Right ventricle myocardium inferior (tissue), 1 donor: ENCODE data around the gene TCEA3. TPM values are rescaled to one million over a fixed set of nuclear protein-coding genes. Genes with fewer than 3 reads are reported as not detected.
A peak's percentile ranks its signal among the peaks of the same experiment; 100 is the strongest.

Experiments
- ATAC-seq: fragments of 200-7000 bp; cut with Tn5 transposase; one replicate; pipeline ENCODE4 v1.9.1; 2020; ENCODE audit warnings: mild to moderate bottlenecking, moderate library complexity
- DNase-seq: peaks from one replicate; pipeline ENCODE4 v3.0.0; 2021; ENCODE audit errors: missing footprints
- intact Hi-C: fragments of 100-400 bp; cut with DNase I; formaldehyde crosslinking; loops from one replicate; pipeline ENCODE4 v1.11.0; 2022
- total RNA-seq: library from RNA; stranded (reverse); fragmentation: NEBNext Ultra II Directional; extraction: Animal tissue kit (Norgen Biotek cat#: 25700); gene quantifications from one replicate; pipeline ENCODE4 v1.2.1, GENCODE V29; 2021
- donor health status: DM: no; HTN: yes; CAD: no; lungs with severe emphysema.

Gene TCEA3
- total RNA-seq, 1 donor from 2014 or later: 73.6 TPM

DNA sequence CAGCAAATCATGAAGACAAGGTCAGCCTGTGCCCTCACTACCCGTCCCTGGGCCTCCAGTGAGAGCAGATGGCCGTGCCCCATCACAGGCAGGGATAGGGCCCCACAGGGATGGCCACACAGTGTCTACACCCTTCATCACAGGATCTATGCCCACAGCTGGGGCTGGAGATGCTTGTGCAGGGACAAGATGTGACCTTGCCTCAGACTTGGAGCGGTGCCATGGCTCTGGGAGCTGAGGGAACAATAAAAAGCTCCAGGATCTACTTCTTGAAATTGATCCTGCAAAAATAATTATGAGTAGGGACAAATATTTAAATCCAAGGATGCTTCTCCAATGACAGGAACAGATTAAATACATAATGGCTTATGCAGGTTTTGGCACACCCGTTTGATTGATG is 25.4 kb upstream of the TCEA3 start:
- ATAC-seq (peak; percentile 53), DNase-seq (peak; percentile 78)
- intact Hi-C loops: no loop called here

DNA sequence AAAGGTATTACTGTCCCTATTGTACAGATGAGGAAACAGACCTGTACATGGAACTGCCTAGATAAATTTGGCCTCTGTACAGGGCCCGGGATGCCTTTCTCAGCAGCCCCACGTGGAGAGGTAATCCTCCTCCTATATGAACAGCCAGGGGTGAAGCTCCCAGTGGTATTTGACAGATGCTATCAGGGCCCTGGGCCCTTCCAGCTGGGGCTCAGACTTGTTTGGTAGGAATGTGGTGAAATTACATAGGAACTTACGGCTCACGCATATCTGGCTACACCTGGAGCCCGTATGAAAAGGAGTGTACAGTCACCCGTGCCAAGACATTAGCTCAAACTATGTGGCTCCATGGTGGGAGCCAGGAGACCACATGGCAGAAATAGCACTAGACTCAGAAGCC is 24.8 kb upstream of the TCEA3 start:
- DNase-seq (no peak), ATAC-seq (no peak)
- intact Hi-C loops: no loop called here

DNA sequence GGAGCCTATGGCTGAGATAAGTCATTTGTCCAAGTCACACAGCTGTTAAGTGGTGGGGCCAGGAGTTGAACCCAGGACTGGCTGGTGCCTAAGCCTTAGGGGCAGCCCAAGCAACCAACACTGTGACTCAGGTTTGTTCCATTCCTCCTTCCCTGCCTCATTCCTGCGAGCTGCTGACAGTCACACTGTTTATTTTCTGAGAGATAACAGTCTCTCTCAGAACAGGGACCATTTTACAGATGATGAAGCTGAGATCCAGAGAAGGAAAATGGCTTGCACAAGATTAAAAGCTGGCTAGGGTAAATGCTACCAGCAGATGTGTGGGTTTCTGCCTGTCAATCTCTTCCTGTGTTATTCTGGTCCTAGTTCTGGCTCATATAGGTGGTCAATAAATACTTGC is 24.3 kb upstream of the TCEA3 start:
- ATAC-seq: no peak
- intact Hi-C loops: no loop called here
- DNase-seq: no peak

DNA sequence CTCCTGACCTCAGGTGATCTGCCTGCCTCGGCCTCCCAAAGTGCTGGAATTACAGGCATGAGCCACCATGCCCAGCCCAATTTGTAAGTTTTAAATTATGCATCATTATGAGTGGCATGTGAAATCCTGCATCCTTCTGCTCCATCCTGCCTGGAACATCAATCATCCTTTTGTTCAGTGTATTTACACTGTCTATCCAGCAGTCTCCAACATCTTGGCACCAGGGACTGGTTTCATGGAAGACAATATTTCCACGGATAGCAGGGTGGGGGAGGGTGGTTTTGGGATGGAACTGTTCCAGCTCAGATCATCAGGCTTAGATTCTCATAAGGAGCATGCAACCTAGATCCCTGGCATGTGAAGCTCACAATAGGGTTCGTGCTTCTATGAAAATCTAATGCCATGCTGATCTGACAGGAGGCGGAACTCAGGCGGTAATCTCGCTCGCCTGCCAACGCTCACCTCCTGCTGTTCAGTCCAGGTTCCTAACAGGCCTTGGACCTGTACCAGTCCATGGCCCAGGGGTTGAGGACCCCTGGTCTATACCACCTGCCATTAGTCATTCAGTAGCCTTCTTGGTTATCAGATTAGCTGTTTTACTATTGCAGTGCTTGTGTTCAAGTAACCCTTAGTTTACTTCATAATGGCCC is 22.2 kb upstream of the TCEA3 start:
- intact Hi-C loops: no loop called here
- ATAC-seq: no peak
- no peak for DNase-seq

DNA sequence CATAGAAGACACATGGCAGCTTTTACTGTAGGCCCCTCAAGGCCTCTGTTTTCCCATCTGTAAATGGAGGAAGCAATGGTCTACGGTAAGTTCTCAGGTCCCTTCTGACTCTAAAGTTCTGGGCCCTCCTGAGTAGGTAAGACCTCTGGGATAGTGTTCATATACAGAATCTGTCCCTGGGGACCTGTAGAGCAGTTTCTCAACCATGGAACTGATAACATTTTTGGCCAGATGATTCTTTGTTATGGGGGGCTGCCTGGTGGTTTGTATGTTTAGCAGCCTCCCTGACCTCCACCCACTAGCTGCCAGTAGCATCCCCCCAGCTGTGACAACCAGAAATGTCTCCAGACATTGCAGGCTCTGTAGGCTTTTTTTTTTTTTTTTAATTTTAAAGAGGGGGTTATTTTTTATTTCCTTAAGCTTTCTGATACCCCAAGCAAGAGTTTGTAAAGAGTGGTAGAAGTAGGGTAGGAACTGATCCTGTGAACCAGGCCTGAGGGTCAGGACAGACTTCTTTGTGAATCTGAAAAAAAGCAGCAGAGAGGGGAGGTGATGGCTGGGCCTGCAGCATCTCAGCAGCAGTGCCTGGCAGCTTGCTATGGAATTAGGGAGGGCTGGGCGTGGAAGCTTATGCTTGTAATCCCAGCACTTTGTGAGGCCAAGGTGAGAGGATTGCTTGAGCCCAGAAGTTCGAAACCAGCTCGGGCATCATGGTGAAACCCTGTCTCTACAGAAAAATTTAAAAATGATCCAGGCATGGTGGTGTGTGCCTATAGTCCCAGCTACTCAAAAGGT is 20.2 kb upstream of the TCEA3 start:
- no peak for DNase-seq
- no peak for ATAC-seq
- intact Hi-C loops: no loop called here

DNA sequence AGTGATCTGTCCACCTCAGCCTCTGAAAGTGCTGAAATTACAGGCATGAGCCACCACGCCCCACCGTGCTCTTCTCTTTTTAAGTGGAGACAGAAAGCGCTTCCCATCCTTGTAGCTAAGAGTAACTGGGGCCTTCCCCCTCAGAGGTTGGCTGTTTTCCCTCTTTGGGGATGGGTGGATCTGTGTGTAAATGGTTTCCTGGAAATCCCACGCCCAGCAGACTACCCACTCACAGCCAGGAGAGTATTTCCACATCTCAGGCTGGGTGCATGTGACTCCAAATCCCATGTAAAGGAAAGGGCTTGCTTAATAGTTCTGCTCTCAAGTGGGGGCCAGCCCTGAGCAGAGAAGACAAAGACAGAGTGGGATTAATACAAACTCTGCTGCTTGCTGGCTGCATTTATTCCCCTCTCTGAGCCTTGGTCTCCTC is 19.6 kb upstream of the TCEA3 start:
- peak; percentile 76 for DNase-seq
- ATAC-seq: peak; percentile 94
- intact Hi-C loops: no loop called here

DNA sequence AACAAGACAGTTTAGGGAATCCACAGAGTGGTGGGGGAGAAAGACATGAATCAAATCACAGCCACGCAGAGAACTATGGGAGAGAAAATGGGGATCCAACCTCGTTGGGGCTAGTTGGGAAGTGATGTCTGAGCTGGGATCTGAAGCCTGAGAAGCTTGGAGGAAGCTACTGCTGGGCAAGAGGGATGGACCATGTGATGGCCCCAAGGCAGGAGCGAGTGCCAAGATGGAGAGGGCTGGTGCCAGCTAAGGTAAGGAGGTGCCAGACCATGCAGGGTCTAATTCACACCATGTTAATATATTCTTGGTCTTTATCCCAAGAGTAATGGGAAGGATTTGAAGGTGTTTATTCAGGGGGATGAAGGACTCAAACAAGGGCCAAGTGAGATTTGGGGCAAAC is 18.2 kb upstream of the TCEA3 start:
- ATAC-seq: no peak
- intact Hi-C loops: no loop called here
- DNase-seq: no peak

DNA sequence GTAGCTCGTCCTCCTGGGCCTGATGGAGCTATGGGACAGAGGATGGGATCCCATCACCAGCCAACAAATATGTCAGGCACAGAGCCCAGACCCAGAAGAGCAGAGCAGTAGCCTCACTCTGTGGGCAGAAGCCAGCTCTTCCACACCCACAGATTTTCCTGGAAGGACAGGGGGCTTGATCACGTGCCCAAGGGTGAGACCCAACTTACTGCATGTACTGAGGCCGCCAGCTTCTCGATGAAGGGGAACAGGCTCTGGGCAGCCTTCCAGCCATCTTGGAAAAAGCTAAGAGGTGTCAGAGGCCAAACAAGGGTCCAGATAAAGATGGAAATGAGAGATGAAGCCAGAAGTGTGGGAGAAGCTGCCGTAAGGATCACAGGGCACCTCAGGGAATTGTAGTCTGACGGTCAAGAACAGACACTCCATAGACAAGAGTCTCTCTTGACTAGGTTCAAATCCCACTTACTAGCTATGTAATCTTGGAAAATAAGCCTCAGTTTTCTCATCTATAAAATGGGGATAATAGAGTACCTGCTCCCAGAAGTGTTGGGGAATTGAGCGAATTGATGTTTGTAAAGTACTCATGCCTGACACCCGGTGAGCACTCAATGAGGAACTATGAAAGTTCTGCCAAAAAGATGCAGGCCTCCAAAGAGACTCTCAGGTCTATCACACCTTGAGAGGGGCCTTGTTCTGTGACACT is 17.0 kb upstream of the TCEA3 start:
- intact Hi-C loops: no loop called here
- DNase-seq (no peak), ATAC-seq (peak; percentile 37)

DNA sequence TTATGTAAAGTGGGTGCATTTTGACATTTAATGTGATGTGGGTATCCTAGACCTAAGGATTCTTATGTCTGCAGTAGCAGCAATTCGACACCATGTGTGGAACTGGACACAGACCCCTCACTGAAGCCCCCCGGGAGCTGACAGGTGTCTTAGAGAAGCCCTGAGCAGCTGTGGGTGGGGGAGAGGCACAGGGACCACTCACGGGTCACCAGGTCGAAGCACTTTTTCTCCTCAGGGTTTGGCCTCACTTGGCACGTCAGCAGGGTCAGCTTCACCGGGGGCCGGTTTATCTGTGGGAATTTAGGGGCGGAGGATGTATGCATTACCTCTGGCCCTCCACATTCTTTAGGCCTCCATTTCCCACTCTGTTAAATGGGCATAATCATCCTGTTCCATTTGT is 14.0 kb upstream of the TCEA3 start:
- intact Hi-C loops: no loop called here
- DNase-seq (no peak), ATAC-seq (no peak)

DNA sequence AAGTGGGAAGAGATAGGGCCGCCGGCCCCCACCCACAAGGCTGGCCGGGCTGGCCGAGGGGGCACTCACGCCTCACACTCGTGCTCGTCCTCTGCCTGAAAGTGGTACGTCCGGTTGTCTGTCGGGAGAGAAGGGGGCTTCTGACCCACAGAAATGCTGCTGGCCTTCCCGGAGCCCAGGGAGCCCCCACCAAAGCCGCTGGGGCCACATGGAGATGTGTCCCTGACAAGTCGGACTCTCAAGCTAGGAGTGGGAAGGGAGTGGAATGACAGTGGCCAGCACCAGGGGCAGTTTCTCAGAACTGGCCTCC is 12.8 kb upstream of the TCEA3 start:
- DNase-seq: no peak
- intact Hi-C loops: no loop called here
- ATAC-seq: no peak

DNA sequence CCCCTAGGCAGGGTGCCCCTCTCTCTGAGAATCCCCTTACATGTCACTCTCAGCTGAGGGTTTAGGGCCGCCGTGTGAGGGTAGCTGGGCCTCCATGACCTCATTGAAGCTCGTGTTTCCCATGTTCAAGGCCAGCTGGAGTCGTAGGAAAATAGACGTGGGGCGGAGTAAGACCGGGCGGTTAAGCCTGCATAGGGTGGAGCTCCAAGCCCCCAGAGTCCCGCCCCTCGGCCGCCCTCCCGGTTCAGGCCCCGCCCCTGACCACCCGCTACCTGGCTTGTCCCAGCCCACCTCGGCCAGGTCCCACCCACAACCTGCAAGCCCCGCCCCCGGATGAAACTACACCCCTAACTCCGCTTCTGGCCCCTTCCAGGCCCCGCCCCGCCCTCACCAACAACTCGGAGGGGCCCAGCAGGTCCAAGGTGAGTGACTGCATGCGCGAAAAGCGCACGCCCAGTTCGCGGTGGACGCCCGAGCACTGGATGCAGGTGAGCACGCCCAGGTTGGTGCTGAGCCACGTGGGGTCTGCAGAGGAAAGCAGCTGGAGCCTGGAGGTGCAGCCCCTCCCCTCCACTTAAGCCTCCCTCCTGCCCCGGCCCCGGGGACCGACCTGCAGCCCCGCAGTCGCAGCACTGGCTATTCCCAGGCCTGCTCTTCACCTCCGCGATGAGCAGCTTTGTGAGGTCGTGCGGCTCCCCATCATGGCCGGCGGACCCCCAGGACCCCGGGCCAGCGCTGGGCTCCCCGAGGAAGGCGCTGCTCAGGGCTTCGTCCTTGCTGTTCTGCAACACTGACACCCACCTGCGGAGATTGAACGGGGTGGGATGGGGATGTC is 12.2 kb upstream of the TCEA3 start:
- intact Hi-C loops: no loop called here
- ATAC-seq (no peak), DNase-seq (no peak)

DNA sequence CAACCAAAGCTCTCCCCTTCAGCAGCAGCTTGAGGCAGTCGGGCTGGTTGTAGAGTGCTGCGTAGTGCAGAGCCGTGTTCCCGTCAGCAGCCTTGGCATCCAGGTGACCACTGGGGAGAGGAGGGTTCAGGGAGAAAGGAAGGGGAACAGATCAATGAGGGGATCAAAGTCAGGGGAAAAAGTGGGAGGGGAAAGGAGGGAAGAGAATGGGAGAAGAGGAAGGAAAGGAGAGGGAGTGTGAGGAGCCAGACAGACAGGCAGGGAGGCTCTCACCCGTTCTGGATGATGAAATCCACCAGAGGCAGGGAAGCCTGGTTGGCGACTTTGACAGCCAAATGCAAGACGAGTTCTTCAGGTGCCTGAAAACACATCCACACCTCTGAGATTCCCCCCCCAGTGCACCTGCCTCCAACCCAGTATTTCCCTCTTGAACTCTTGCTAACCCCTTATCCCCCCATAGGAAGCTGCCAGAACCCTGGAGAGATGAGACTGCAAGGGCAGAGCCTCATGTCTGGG is 9.8 kb upstream of the TCEA3 start:
- ATAC-seq (no peak), DNase-seq (no peak)
- intact Hi-C loops: no loop called here

DNA sequence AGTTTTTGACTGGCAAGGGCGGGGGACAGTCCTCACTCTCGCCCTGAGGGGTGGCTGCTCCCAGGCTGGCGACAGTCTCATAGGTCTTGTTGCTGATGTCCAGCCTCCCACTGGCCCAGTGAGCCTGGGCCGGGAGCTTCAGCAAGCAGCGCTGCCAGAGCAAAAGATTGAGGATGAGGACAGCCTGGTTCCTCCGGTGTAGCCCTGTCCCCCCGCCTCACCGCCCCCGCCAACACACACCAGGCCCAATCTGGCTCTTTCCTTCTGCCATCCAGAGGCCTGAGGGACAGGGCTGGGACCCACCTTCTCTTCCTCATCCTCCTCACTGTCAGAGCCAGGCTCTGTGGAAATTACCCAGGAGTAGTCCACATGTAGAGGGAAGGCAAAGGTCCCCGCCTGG is 8.6 kb upstream of the TCEA3 start:
- ATAC-seq: no peak
- intact Hi-C loops: no loop called here
- no peak for DNase-seq

DNA sequence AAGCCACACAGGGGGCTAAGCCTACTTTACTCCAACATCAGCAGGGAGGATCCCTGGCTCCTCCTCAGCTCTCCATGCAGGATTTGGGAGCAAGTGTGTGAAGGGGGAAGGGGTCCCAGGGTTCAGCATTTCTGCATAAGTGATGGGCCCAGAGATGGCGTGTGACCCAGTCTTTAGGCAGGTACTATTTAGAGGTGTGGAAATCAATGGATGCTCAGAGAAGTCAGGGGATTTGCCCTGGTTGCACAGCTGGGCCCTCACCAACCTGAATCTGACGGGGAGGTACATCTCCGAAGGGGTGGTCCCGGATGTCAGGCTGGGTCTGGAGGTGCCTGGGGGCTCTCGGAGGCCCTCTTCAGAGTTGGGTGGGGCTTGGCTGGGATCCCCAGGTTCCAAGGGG is 6.9 kb upstream of the TCEA3 start:
- intact Hi-C loops: no loop called here
- DNase-seq (no peak), ATAC-seq (no peak)

DNA sequence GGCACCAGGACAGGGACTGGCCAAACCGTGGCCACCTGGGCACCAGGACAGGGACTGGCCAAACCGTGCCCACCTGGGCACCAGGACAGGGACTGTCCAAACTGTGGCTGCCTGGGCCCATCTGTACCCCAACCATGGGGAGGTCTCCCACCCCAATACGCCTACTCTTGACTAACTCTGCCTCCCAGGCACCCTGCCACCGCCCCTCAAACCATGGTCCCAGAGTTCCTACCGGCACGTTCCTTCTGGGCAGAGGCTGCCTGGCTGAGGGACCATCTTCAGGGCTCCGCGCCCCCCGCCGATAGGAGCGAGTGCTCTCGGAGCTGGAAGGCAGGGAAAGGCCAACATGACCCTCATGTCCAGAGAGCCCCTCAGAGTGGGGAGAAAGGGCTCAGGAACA is 6.3 kb upstream of the TCEA3 start:
- DNase-seq (no peak), ATAC-seq (no peak)
- intact Hi-C loops: no loop called here

DNA sequence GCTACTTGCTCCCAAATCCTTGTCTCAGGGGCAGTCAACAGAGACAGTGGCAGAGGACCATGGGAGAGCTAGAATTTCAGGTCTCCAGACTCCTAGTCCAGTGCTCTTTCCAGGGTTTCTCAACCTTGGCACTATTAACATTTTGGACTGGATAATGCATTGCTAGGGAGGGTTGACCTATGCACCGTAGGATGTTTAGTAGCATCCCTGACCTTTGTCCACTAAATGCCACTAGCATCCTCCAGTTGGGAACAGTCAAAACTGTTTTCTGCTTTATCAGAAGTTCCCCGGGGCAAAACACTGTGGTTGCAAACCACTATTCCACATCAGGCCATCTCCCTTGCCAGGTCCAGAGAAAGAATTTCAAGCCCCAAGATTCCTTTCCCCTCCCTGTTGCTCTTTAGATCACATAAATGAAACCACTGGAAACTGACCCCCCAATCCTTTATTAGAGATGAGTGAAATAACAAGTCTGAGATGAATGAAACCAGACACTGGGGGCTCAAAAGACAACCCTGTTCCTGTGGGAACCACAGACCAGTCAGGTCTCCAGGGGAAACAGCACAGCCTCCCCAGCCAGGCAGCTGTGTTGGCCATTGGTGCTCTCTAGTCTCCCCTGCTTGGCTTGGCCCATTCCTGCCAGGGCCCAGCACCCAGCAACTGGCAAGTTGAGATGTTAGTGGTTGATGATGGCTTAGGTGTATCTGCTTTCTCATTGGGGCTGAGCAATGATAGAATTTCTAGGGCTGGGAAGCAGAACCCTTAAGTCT is 3.8 kb upstream of the TCEA3 start:
- intact Hi-C loops: no loop called here
- DNase-seq (no peak), ATAC-seq (no peak)

DNA sequence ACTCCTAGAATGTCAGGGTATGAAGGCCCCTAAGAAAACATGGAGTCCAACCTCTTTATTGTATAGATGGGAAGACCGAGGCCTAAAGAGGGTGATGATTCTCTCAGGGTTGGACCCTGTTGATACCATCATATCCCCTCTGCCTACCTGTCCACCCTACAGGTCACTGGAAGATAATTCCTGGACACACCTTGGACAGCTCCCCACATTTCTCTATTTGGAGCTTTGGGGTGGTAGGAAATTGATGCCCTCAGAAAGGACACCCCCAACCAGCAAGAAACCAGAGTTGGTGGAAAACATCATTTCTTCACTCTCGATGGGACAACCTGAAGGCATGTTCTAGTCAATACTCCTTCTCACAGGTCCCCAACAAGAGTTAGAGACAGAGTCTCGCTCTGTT is 3.0 kb upstream of the TCEA3 start:
- DNase-seq (no peak), ATAC-seq (no peak)
- intact Hi-C loops: no loop called here

DNA sequence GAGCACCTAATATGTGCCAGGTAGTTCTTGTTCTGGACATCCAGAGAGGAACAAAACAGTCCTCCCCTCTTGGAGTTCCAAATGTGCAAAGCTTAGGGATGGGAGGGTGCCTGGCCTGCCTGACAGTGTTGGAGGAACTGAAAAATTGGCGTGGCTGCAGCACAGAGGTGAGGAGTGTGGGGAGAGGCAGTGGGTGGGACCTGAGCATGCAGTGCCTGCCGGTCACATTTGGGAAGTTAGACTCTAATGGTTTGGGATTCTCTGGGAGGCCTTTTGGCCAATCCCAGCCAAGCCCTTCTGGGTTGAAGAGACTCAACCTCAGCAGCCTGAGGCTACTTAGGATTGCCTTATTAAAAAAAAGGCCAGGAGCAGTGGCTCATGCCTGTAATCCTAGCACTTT is 2.3 kb upstream of the TCEA3 start:
- intact Hi-C loops: no loop called here
- DNase-seq (no peak), ATAC-seq (no peak)

DNA sequence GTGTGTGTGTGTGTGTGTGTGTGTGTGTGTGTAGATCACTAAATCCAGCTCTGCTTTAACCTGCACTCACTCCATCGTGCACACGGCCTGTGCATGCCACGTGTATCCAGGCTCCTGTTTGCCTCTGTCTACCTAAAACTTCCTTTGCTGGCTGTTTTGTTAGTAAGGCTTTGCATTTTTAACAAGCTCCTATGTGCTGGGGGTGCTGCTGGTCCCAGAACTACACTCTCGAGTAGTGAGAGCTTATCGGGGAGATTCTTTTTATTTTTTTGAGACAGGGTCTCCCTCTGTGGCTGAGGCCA is 596 bp upstream of the TCEA3 start:
- DNase-seq: no peak
- ATAC-seq: no peak
- intact Hi-C loops: no loop called here
